Psoas muscle (tissue), 8 donors: ENCODE measurements around the gene MOB3B. TPM values are rescaled to one million over a fixed set of nuclear protein-coding genes. Genes with fewer than 3 reads are reported as not detected.

Experiments used
- ATAC-seq, 4 donors: fragments of 200-7000 bp; cut with Tn5 transposase; one replicate each; pipeline ENCODE4 v1.9.1; 2020; ENCODE audit warnings: moderate library complexity in 3 of 4, mild to moderate bottlenecking in 2 of 4
- DNase-seq, 2 donors: peaks; one replicate each; pipeline ENCODE4 v3.0.0-alpha.2; 2020
- H3K27ac ChIP-seq: fragments of 200-600 bp; one replicate; pipeline ENCODE4 v1.8.0; 2022
- H3K27me3 ChIP-seq, 3 donors: fragments of 200-600 bp in 1 of 3; one replicate each; pipeline versions ENCODE4 v1.6.1 to v1.8.0; 2013 to 2022; ENCODE audit warnings: low read length in 2 of 3, mild to moderate bottlenecking in 2 of 3, moderate library complexity in 1 of 3; ENCODE audit not compliant: insufficient read depth in 3 of 3
- H3K36me3 ChIP-seq, 2 donors: fragments of 200-600 bp in 1 of 2; one replicate each; pipeline versions ENCODE4 v1.6.1 to v1.8.0; 2013 to 2022; ENCODE audit warnings: low read depth in 1 of 2, mild to moderate bottlenecking in 1 of 2, moderate library complexity in 1 of 2; ENCODE audit not compliant: insufficient read depth in 1 of 2
- H3K4me1 ChIP-seq: fragments of 200-600 bp; one replicate; pipeline ENCODE4 v1.8.0; 2022
- H3K4me3 ChIP-seq: fragments of 200-600 bp; one replicate; pipeline ENCODE4 v1.8.0; 2022; ENCODE audit warnings: mild to moderate bottlenecking
- H3K9me3 ChIP-seq: fragments of 200-600 bp; one replicate; pipeline ENCODE4 v1.8.0; 2022
- CTCF ChIP-seq: fragments of 200-600 bp; IDR thresholded peaks from one replicate; pipeline ENCODE4 v1.8.0; 2022; ENCODE audit warnings: antibody characterized with exemption
- WGBS, 3 donors: extraction: QIAGEN DNeasy Blood & Tissue Kit; methylation state at CpG; one replicate each; pipeline versions ENCODE4 v1.1.6 to v1.1.7; 2013; 5-methylcytosine and 5-hydroxymethylcytosine counted together
- intact Hi-C, 2 donors: fragments of 100-400 bp; cut with DNase I; formaldehyde crosslinking; loops; one replicate each; pipeline versions ENCODE4 v1.11.0 to v1.14.2; 2022
- polyA plus RNA-seq, 3 donors: library from polyadenylated mRNA; stranded (reverse); fragments of 200-250 nt; gene quantifications; one replicate each; pipeline ENCODE4 v1.2.3, GENCODE V29; 2013
- total RNA-seq, 4 donors: library from RNA; stranded (reverse); fragmentation: NEBNext Ultra II Directional in 2 of 4; extraction: Animal tissue kit (Norgen Biotek cat#: 25700) in 2 of 4; gene quantifications; one replicate each; pipeline versions ENCODE4 v1.2.1 to v1.2.4, GENCODE V29; 2021 to 2023
- donor health status: healthy with polysubstance abuse.
- donor health status: DM: no; HTN: no; CAD: no; lungs with moderate emphysema.
- donor health status: Bipolar disorder and iron deficiency.
- donor health status: healthy.
- donor health status: DM: yes; HTN: yes; CAD: no.
- donor health status: DM: no; HTN: no; CAD: no.
- donor health status: DM: no; HTN: no; CAD: no.
- donor health status: DM: yes; HTN: yes; CAD: no.

Gene MOB3B
- total and polyA plus RNA-seq, 7 donors = 0.57 to 4.5 (median 1.8) TPM

- Histone ChIP-seq H3K27me3 (no peaks in the 10 kb centered on the region), H3K4me1 (no peaks in the 10 kb centered on the region), H3K27ac (no peak overlapping the region), H3K36me3 (no peaks in the 10 kb centered on the region), H3K9me3 (no peaks in the 10 kb centered on the region), H3K4me3 (no peak overlapping the region)
- intact Hi-C loops = loop anchor here in 1 of 2 donors (5.0 kb wide), 1 partner anchor 39 kb away; the partner anchor contains the start of gene MOB3B
- DNase-seq = no peak
- ATAC-seq = no peak
- 96 to 100% (median 98%) methylated on average over 1 of the region's 1 CpG for whole genome bisulfite sequencing, 3 donors
- TF ChIP-seq CTCF = no peak
Observed at GRCh38 chr9:27487927-27488326, 41.7 kb downstream of the MOB3B start.

GRCh38 chr9:27487128-27487640 is 42.4 kb downstream of the MOB3B start:
- H3K27me3 ChIP-seq = no peaks in the 10 kb centered on the region
- ATAC-seq (no peak), DNase-seq (no peak)
- no peaks in the 10 kb centered on the region for H3K4me1 ChIP-seq
- intact Hi-C loops = loop anchor here in 1 of 2 donors (5.0 kb wide), 1 partner anchor 40 kb away; the partner anchor contains the start of gene MOB3B
- H3K36me3 ChIP-seq = no peaks in the 10 kb centered on the region
- no peaks in the 10 kb centered on the region for H3K9me3 ChIP-seq
- H3K4me3 ChIP-seq = no peak overlapping the region
- H3K27ac ChIP-seq = no peak overlapping the region
- TF ChIP-seq CTCF = no peak
- WGBS, 3 donors = 53 to 68% (median 58%) methylated on average over 5 of the region's 5 CpGs

GRCh38 chr9:27485158-27485557 is 44.5 kb downstream of the MOB3B start:
- H3K9me3 ChIP-seq = no peaks in the 10 kb centered on the region
- H3K4me1 ChIP-seq = no peaks in the 10 kb centered on the region
- 93 to 100% (median 100%) methylated on average over 1 of the region's 1 CpG for WGBS, 3 donors
- intact Hi-C loops = loop anchor here in 1 of 2 donors (2.0 to 5.0 kb wide), 2 partner anchors 20 to 42 kb away; partner anchors contain the start of gene MOB3B
- no peak overlapping the region for H3K4me3 ChIP-seq
- H3K27ac ChIP-seq = no peak overlapping the region
- DNase-seq (no peak), ATAC-seq (no peak)
- H3K27me3 ChIP-seq = no peaks in the 10 kb centered on the region
- TF ChIP-seq CTCF = no peak
- H3K36me3 ChIP-seq = no peaks in the 10 kb centered on the region

- intact Hi-C loops = no loop called here
- Histone ChIP-seq H3K9me3 (peaks cover 6% of the 10 kb centered on the region), H3K27ac (no peak overlapping the region), H3K36me3 (no peaks in the 10 kb centered on the region), H3K4me3 (no peak overlapping the region), H3K27me3 (no peaks in the 10 kb centered on the region), H3K4me1 (no peaks in the 10 kb centered on the region)
- DNase-seq (no peak), ATAC-seq (no peak)
- 91 to 92% (median 92%) methylated on average over 6 of the region's 6 CpGs for WGBS, 3 donors
- no peak for TF ChIP-seq CTCF
Observed at GRCh38 chr9:27483576-27483975, 46.0 kb downstream of the MOB3B start.

DNA sequence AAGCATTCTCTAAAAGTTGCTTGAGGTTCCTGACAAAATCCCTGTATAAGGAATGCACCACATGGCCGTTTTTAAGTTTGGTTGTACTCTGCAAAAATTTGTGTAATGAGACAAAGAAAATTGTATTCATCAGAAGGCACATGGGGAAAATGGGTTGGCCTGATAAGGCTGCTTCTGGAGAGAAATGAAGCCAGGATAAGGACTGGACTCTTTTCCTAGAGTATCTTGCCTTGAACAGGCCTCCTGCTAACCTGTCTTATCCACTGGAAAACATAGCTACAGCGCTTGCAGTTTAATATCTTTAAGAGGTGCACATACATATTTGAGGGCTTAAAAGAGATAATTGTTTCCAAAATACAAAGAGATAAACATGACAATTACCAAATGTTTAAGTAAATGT is 46.9 kb downstream of the MOB3B start:
- TF ChIP-seq CTCF = no peak
- Histone ChIP-seq H3K9me3 (peaks cover 6% of the 10 kb centered on the region), H3K27me3 (no peaks in the 10 kb centered on the region), H3K36me3 (no peaks in the 10 kb centered on the region), H3K4me3 (no peak overlapping the region), H3K27ac (no peak overlapping the region), H3K4me1 (no peaks in the 10 kb centered on the region)
- DNase-seq = no peak
- intact Hi-C loops = no loop called here
- 77 to 88% (median 86%) methylated on average over 2 of the region's 2 CpGs for WGBS, 3 donors
- no peak for ATAC-seq
